HG03175 (cell line): ENCODE data around the gene SLC27A1.
"Not testable (repeated sequence)": the region's sequence is repeated elsewhere in the genome, so short reads cannot be mapped to it uniquely, and the experiment has no call there.

ENCODE experiments used
- ATAC-seq: cut with Tn5 transposase; IDR thresholded peaks from one replicate; pipeline ENCODE4 v1.9.1; 2021; ENCODE audit warnings: mild to moderate bottlenecking, moderate library complexity; ENCODE audit not compliant: unreplicated experiment

SLC27A1 gene

DNA sequence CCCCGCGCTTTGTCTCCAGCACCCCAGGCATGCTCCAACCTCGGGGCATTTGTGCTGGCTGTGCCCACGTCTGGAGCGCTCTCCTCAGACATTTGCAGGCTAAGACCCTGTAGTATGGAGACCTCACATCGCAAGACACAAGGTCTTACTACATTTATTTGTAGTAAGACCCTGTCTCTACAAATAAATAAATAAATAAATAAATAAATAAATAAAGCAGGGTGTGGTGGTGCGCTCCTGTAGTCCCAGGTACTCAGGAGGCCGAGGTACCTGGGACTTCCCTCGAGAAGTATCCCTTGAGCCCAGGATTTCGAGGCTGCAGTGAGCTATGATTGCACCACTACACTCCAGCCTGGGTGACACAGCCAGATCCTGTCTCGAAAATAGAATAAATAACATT is 14.2 kb upstream of the SLC27A1 start:
- no peak for ATAC-seq

DNA sequence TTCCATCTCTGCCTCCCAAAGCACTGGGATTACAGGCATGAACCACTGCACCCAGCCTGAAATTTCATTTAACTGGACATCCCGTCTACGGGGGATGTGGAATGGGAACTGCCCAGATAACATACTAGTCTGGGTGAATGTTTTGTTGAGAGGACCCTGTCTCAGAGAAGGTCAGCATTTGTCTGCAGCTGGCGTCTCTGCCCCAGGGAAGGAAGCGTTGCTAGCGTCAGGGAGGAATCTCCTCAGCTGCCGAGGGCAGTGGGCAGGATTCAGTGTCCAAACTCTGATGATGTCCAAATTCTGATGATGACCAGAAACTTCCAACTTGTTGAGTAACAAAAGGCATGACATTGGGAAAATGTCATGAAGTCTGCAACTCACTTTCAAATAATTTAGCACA is 12.7 kb upstream of the SLC27A1 start:
- ATAC-seq = no peak

DNA sequence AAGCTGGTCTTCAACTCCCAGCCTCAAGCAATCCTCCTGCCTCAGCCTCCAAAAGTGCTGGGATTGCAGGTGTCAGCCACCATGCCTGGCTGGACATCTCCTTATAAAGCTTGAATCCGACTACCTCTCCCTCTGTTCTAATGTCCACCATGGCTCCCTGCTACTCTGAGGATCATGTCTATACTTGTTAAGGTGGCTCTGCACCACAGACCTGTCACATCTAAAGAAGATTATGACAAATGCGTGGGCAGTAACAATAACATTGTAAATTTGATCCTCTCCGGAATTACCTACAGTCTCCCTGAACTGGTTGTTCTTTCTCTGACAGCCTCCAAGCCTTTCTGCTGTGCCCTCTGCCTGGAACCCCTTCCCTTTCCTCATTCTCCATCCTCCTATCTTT is 11.4 kb upstream of the SLC27A1 start:
- no peak for ATAC-seq

DNA sequence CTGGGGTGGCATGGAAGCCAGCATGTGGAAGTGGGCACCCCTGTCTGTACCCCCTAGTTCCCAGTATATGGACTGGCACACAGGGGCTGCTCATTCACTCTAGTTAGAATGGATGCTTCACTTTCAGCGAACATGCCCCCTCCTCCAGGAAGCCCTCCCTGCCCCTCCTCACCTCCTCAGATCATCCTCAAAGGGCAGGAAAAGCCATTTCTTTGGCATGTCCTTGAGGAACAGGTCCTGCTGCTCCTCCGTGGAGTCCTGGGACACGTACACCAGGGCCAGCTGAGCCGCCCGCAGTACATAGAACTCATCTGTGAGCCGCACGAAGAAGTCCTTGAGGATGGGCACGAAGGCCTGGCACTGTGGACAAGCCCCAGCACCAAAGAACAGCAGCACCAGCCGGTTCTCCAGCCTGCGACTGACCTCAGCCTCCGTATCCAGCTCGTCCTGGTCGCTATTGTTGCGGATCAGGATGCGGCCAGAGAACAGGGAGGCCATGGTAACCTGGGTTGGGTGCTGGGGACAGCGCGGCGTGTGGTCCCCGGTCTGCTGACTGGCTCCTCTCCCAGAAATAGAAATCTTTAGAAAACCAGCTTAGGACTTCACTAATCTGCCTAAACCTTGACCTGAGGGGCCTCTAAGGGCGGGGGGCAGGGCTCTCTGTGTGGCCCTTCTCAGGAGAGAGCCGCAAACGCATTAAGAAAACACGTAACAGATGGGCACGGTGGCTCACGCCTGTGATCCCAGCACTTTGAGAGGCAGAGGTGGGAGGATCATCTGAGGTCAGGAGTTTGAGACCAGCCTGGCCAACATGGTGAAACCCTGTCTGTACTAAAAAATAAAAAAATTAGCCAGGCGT is 9.7 kb upstream of the SLC27A1 start, which contains the start of gene NXNL1:
TSS of gene NXNL1 (minus strand) at position 555 of the 859 bp plus-strand sequence. CDS start at position 498, 57 bp downstream.
- no peak for ATAC-seq

DNA sequence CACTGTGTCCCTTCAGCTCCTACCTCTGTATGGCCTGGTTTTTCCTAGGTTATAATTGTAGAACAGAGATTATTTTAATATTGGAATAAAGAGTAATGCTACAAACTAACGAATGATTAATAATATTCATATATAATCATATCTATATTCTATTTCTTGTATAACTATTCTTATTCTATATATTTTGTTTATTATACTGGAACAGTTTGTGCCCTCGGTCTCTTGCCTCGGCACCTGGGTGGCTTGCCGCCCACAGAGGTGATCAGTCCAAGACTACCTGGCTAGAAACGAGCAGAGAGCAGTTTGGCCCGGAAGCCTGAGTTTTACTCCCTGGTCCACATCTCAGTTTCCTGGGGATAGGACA is 3.9 kb upstream of the SLC27A1 start:
- no peak for ATAC-seq

DNA sequence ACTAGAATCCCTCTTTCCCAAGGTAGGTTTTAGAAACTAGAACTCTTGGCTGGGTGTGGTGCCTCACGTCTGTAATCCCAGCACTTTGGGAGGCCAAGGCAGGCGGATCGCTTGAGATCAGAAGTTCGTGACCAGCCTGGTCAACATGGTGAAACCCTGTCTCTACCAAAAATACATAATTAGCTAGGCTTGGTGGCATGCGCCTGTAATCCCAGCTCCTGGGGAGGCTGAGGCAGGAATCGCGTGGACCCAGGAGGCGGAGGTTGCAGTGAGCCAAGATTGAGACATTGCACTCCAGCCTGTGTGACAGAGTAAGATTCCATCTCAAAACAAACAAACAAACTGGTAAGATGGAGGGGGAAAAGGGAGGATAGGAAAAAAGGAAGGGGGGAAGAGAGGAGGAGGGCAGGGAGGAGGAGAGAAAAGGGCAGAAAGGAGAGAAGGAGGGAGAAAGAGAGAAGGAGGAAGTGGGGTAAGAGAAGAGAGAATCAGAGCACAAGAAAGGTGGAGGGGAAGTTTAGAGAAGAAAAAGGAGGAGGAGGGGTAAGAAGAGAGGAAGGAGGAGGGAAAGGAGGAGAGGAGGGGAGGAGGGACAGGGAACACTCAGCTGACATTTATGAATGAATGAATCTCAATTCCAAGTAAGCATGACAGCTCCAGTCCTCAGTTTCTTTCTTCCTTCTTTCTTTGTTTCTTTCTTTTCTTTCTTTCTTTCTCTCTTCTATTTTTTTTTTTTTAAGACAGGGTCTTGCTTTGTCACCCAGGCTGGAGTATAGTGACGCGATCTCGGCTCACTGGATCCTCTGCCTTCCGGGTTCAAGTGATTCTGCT is 2.6 kb upstream of the SLC27A1 start:
- ATAC-seq = no peak

DNA sequence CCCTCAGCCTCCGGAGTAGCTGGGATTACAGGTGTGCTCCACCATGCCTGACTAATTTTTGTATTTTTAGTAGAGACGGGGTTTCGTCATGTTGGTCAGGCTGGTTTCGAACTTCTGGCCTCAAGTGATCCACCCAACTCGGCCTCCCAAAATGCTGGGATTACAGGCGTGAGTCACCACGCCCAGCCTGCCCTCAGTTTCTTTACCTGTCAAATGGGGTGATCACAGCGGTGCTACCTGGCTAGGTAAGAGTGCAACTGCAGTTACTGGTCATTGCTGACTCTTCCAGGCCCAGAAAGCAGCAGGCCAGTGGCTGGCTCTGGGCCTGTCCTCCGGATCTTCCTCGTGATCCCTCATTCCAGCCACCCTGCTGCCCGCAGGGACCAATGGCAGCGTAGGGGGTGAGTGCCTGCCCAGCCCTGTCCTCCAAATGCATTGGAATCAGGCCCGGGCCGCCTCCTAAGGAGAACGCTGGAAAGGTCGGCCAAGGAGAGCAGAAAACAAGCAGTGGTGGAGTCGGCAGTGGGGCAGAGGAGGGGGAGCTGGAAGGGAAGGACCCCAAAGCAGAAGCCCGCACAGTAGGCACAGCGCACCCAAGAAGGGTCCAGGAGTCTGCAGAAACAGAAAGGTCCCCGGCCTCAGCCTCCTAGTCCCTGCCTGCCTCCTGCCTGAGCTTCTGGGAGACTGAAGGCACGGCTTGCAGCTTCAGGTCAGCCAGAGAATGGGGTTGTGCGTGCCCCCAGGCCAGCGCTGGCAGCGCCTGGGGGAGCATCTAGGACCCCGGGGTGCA is 1.8 kb upstream of the SLC27A1 start:
- no peak for ATAC-seq

DNA sequence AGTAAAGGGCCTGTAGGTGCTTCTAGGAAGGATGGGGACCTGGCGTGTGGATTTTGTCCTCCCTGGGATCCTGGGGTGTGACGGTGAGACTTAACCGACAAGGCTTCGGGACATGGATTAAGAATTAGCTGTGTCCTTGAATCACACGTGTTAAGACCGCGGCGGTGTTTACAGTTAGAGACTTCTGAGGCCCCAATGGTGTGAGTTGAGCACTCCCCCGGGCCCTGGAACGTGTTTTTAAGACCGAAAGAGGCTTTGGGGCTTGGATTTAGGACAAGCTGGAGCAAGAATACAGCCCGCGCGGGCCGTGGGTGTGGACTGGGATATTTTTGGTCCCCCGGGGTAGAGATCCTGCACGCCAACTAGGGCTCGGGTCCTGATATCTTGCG is 1.2 kb upstream of the SLC27A1 start:
- ATAC-seq = no peak

DNA sequence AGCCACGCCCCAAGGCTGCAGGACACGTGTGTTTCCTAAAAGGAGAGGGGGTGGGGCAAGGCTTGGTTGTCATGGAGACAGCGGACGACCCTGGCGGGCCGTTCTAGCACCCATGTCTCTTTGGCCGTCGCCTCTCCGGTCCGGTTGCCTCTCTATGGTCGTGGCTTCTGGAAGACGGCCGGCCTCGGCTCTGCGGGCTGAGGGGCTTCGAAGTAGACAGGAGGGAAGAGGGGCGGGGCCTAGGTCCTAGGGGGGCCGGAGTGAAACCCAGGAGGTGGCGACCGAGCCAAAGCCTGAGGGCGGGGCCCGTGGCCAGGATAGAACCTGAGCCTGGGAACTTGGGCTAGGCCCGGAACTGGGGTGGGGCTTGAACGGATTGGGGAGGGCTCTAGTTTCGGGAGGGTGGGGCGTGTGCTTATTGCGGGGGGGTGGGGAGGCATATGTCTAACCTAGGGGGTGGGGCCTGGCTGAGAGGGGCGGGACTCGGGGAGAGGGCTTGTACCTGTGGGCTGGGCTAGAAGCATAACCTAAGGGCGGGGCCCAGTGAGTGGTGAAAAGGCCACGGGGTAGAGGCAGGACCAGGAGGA is 750 bp upstream of the SLC27A1 start:
- ATAC-seq = peak; percentile 60

DNA sequence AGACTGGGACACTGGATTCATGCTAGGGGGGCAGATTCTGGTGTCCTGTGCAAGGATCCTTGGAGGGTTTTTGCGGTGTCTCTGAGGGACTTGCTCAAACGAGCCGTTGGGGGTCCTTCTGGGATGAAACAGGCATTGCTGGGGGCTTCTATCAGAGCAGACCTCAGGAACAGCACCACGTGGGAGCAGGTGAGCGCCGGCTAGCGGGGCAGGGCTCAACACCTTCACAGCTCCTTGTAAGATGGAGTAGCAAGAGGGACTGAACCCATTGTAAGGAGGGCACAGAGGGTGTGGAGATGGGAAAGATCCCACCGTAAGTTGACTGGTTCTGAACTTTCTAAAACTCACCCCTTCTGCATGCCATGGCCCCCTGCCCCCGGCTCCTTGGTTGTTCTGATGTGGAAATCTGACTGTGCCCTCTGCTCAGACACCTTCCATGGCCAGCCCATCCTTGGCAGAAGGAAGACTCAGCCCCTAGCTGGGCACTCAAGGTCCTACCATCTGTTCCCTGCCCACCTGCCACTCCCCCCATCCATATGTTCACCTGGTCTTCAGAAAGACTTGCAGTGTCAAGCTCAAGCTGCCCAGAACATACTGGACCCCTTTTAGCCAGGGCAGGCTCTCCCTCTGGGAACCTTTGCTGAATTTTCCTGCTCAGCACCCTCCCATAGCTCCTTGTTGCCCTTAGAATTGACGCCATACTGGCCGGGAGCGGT is 1.2 kb downstream of the SLC27A1 start:
- ATAC-seq = no peak

DNA sequence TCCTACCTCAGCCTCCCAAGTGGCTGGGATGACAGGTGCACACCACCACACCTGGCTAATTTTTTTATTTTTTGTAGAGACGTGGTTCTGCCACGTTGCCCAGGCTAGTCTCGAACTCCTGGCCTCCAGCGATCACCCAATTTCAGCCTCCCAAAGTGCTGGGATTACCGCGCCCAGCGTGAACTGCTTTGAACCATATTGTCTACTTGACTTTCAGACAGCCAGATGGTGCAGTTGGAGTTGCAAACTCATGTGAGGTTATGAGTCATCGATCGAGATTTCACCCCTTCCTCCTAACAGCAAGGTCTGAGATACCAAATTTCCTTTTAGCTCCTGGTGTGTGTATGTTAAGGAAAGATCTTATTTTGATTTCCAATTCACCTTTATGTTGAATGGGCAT is 2.7 kb downstream of the SLC27A1 start:
- ATAC-seq = no peak

DNA sequence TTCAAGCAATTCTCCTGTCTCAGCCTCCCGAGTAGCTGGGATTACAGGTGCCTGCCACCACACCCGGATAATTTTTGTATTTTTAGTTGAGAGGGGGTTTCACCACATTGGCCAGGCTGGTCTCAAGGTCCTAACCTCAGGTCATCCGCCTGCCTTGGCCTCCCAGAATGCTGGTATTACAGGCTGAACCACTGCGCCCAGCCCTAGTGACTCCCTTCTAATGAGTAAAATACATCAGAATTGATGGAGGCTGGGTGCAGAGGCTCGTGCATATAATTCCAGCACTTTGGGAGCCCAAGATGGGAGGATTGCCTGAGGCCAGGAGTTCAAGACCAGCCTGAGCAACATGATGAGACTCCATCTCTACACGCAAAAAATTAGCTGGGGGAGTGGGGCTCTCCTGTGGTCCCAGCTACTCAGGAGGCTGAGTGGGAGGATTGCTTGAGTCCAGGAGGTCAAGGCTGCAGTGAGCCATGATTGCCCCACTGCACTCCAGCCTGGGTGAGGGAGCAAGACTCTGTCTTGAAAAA is 4.8 kb downstream of the SLC27A1 start:
- not testable (repeated sequence) for ATAC-seq

DNA sequence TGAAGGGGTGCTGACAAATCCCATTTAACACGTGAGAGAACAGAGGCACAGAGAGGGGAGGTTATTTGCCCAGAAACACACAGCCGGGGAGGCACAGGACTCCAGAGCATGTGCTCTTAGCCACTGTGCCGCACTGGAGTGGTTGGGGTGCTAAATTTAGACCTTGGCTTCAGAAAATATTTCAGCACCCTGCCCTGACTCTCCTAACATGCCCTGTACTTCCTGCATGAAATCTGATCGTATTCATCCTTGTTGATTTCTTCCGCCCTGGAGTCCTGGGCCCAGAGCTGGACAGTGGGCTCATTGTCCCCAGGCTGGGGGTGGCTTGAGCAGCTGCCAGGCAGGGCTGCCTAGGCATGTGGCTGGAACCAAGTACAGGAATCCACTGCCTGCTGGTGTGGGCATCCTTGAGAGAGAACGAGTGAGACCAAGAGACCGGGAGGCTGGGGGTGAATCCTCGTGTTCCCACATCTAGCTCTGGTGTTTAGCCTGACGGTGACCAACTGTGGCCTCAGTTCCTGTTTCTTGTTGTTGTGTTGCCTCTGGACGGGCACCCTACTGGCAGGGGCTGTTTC is 5.3 kb downstream of the SLC27A1 start:
- no peak for ATAC-seq

DNA sequence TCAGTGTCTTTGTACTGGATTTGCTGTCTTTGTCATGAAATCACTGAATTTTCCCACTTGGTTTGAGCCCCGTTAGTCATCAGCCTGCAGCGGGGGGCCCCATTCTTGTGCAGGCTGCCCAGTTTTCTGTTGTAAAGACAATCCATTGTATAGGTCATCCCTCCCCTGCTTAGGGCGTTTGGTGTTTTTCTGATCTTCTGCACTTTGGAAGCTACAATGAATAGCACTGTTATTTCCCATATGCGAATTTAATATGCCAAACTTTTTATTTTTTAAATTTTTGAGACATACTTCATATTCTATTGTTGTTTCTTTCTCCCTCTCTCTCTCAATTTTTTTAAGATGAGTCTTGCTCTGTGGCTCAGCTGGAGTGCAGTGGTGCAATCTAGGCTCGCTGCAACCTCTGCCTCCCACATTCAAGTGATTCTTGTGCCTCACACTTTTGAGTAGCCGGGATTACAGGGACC is 9.0 kb downstream of the SLC27A1 start:
- no peak for ATAC-seq

DNA sequence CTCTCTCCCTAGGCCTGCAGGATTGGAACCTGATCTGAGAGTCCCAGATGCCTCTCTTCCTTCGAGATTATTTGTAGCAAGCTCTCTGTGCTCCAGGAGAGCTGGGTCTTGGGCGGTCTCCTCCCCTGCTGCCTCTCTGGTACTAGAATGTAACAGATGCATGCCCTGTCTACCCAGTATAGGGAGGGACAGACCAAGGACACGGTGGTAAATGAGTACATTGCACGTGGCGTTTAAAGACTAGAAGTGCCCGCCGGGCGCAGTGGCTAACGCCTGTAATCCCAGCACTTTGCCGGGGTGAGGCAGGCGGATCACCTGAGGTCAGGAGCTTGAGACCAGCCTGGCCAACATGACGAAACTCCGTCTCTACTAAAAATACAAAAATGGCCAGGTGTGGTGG is 11.7 kb downstream of the SLC27A1 start:
- ATAC-seq = no peak

DNA sequence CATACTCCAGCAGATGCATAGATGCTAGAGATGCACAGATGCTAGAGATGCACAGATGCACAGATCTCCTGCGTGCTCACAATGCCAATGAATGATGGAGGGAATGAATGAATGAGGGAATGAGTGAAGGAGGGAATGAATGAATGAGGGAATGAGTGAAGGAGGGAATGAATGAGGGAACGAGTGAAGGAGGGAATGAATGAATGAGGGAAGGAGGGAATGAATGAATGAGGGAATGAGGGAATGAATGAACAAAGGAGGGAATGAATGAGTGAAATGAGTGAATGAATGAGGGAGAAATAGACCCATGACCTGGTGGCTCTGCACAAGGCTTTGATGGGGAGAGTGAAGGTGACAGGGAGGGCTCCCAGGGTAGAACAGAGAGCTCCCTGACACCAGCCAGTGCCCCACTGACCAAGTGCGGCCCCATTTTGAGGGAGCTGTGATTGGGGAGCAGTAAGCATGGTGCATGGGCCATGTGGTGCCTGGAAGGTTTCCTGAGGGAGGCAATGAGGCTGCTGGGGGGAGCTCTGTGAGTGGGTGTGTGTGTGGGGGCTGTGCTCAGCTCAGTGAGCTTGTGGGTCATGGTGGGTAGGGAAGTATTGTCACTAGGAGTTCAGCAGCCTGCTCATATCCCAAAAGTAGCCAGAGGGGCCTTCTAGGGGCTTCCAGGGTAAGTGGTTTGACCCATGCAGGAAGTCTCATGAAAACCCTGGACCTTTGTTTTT is 12.7 kb downstream of the SLC27A1 start:
- no peak for ATAC-seq

DNA sequence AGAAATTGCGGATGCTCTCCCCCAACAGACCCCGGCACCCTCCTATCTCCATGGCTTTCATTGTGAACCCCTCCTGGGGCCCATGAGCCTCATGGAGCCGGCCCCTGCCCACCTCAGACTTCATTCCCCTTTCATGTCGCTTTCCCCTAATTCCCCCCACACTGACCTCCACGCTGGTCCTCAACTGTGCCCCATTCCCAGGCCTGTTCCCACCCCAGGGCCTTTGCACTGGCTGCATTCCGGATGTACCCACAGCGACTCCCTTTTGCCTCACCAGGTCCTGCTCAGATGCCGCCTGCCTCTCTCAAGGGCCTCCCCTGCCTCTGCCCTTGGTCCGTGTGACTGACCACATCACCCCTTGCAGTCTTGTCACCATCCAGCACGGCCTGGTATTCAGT is 13.3 kb downstream of the SLC27A1 start:
- no peak for ATAC-seq

DNA sequence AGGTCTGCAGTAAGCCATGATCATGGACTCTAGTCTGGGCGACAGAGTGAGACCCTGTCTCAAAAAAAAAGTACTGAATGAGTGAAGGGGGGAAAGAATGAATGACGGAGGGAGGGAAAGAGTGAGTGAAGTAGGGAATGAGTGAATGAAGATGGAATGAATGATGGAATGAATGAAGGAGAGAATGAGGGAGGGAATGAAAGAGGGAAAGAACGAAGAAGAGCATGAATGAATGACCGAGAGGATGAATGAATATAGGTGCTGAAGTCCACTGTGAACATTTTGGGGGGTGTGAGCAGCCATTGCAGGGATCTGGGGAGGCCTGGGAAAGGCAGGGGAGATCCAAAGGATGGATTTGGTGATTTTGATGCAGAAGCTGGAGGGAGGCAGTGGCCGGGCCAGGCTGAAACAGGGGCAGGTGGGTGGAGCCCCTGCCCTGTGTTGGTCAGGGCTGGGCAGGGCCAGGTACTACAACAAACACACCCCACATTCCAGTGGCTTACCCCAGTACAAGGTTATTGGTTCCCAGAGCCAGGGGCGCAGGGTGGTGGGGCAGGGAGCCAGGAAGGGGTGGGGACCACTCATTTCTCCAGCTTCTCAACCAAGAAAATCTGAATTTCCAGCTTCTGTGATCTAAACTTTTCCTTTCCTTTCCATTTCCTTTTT is 14.3 kb downstream of the SLC27A1 start:
- no peak for ATAC-seq
